ENCODE measurements around the gene UNC13D.

Gene UNC13D

DNA sequence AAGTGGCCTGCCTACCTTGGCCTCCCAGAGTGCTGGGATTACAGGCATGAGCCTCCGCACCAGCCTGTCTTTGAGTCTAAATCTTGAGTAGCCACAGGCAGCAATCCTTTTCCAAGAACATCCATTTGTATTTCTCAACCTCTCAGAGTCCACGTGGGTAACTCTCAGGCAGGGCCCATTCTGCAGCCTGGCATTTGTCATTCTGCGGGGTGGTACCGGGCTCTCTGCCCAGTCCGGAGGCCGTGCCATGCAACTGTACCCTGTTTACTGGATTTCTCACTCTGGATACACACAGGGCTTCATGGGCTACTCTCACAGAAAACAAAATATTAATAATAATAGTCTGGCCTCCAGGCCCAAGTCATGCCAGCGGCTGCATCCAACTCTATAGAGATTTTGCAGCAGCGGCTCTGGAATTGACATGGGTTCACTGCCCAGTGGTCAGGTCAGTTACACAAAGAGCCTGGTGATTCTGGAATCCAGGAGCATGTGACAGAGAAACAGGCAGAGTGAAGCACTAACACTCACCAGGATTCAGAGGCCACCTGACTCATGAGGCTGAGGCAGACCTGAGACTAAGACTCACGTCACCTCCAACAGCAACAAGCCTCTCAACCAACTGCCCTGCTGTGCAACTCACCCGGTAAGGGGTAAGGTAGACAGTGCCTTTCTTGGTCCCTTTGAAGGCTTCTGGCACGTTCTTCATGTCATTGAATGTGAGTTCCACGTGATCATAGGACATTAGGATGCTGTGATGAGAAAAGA is 6.9 kb upstream of the UNC13D start:
- Histone ChIP-seq H3K4me3 (ENCODE audit: low read depth, low read length) (no peak overlapping the region), H3K4me1 (ENCODE audit: control insufficient read depth, insufficient read depth, low read length) (peaks cover 8% of the 10 kb centered on the region), H3K9me3 (ENCODE audit: control insufficient read depth, insufficient read depth, low read depth, low read length) (no peaks in the 10 kb centered on the region), H3K36me3 (ENCODE audit: control insufficient read depth in 2 of 2, insufficient read depth in 1 of 2, low read length in 2 of 2) (peaks cover 7 to 55% of the 10 kb centered on the region in 2 experiments), H3K27ac (ENCODE audit: extremely low read depth, low read depth, low read length) (no peak overlapping the region)
- TF ChIP-seq ZNF341 (tag by site-specific recombination; IDR thresholded peaks at IDR 0.05; ENCODE audit: low read depth) = no peak
- TF ChIP-seq, protein P1, sequence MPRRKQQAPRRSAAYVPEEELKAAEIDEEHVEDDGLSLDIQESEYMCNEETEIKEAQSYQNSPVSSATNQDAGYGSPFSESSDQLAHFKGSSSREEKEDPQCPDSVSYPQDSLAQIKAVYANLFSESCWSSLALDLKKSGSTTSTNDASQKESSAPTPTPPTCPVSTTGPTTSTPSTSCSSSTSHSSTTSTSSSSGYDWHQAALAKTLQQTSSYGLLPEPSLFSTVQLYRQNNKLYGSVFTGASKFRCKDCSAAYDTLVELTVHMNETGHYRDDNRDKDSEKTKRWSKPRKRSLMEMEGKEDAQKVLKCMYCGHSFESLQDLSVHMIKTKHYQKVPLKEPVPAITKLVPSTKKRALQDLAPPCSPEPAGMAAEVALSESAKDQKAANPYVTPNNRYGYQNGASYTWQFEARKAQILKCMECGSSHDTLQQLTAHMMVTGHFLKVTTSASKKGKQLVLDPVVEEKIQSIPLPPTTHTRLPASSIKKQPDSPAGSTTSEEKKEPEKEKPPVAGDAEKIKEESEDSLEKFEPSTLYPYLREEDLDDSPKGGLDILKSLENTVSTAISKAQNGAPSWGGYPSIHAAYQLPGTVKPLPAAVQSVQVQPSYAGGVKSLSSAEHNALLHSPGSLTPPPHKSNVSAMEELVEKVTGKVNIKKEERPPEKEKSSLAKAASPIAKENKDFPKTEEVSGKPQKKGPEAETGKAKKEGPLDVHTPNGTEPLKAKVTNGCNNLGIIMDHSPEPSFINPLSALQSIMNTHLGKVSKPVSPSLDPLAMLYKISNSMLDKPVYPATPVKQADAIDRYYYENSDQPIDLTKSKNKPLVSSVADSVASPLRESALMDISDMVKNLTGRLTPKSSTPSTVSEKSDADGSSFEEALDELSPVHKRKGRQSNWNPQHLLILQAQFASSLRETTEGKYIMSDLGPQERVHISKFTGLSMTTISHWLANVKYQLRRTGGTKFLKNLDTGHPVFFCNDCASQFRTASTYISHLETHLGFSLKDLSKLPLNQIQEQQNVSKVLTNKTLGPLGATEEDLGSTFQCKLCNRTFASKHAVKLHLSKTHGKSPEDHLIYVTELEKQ (tag by site-specific recombination; IDR thresholded peaks at IDR 0.05; ENCODE audit: borderline replicate concordance) = no peak
- TF ChIP-seq ZNF37A (tag by site-specific recombination; IDR thresholded peaks at IDR 0.05) = no peak
- TF ChIP-seq, protein P2, sequence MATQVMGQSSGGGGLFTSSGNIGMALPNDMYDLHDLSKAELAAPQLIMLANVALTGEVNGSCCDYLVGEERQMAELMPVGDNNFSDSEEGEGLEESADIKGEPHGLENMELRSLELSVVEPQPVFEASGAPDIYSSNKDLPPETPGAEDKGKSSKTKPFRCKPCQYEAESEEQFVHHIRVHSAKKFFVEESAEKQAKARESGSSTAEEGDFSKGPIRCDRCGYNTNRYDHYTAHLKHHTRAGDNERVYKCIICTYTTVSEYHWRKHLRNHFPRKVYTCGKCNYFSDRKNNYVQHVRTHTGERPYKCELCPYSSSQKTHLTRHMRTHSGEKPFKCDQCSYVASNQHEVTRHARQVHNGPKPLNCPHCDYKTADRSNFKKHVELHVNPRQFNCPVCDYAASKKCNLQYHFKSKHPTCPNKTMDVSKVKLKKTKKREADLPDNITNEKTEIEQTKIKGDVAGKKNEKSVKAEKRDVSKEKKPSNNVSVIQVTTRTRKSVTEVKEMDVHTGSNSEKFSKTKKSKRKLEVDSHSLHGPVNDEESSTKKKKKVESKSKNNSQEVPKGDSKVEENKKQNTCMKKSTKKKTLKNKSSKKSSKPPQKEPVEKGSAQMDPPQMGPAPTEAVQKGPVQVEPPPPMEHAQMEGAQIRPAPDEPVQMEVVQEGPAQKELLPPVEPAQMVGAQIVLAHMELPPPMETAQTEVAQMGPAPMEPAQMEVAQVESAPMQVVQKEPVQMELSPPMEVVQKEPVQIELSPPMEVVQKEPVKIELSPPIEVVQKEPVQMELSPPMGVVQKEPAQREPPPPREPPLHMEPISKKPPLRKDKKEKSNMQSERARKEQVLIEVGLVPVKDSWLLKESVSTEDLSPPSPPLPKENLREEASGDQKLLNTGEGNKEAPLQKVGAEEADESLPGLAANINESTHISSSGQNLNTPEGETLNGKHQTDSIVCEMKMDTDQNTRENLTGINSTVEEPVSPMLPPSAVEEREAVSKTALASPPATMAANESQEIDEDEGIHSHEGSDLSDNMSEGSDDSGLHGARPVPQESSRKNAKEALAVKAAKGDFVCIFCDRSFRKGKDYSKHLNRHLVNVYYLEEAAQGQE (tag by site-specific recombination; IDR thresholded peaks at IDR 0.05) = no peak
- no peak for TF ChIP-seq GLIS1 (tag by site-specific recombination; IDR thresholded peaks at IDR 0.05)
- ChIA-PET POLR2A (no interaction called here), CTCF (interaction anchor here (2.5 to 3.8 kb wide), 2 partner anchors 10 to 21 kb away, joined by 10 to 12 read pairs; no protein-coding TSS in a partner anchor)

DNA sequence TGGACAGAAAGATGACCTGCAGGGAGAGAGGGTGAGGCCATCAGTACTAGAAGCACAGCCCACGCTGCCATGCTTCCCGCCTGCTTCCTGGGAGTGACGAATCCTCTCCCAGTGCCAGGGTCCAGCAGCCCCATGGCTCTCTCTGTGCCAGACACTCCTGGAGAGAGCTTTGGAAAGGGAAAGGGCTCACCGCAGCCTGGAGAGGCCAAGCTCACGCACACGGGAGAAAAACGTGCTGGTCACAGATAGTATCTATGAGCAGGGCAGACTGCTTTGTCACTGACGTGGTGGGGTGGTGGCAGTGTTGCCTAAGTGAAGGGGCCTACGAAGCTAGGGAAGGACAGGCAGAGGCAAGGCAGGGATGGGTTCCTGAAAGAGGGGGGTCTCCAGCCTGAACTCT is 5.5 kb upstream of the UNC13D start:
- no peak for TF ChIP-seq ZNF221 (tag by site-specific recombination; IDR thresholded peaks at IDR 0.05; ENCODE audit: borderline replicate concordance)
- TF ChIP-seq ZNF133 (tag by site-specific recombination; IDR thresholded peaks at IDR 0.05) = no peak
- no peak for TF ChIP-seq ZNF274 (IDR thresholded peaks at IDR 0.05; ENCODE audit: low read length)
- no peak for TF ChIP-seq ZNF274 (tag by site-specific recombination; IDR thresholded peaks at IDR 0.05; ENCODE audit: borderline replicate concordance)
- no peak for TF ChIP-seq SP7 (tag by site-specific recombination; IDR thresholded peaks at IDR 0.05)
- TF ChIP-seq, protein P3, sequence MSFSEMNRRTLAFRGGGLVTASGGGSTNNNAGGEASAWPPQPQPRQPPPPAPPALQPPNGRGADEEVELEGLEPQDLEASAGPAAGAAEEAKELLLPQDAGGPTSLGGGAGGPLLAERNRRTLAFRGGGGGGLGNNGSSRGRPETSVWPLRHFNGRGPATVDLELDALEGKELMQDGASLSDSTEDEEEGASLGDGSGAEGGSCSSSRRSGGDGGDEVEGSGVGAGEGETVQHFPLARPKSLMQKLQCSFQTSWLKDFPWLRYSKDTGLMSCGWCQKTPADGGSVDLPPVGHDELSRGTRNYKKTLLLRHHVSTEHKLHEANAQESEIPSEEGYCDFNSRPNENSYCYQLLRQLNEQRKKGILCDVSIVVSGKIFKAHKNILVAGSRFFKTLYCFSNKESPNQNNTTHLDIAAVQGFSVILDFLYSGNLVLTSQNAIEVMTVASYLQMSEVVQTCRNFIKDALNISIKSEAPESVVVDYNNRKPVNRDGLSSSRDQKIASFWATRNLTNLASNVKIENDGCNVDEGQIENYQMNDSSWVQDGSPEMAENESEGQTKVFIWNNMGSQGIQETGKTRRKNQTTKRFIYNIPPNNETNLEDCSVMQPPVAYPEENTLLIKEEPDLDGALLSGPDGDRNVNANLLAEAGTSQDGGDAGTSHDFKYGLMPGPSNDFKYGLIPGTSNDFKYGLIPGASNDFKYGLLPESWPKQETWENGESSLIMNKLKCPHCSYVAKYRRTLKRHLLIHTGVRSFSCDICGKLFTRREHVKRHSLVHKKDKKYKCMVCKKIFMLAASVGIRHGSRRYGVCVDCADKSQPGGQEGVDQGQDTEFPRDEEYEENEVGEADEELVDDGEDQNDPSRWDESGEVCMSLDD (tag by site-specific recombination; IDR thresholded peaks at IDR 0.05) = no peak
- TF ChIP-seq KLF1 (tag by site-specific recombination; IDR thresholded peaks at IDR 0.05) = no peak
- TF ChIP-seq, protein P4, sequence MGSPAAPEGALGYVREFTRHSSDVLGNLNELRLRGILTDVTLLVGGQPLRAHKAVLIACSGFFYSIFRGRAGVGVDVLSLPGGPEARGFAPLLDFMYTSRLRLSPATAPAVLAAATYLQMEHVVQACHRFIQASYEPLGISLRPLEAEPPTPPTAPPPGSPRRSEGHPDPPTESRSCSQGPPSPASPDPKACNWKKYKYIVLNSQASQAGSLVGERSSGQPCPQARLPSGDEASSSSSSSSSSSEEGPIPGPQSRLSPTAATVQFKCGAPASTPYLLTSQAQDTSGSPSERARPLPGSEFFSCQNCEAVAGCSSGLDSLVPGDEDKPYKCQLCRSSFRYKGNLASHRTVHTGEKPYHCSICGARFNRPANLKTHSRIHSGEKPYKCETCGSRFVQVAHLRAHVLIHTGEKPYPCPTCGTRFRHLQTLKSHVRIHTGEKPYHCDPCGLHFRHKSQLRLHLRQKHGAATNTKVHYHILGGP (tag by site-specific recombination; IDR thresholded peaks at IDR 0.05) = no peak
- Histone ChIP-seq H3K36me3 (ENCODE audit: control insufficient read depth in 2 of 2, insufficient read depth in 1 of 2, low read length in 2 of 2) (peaks cover 7 to 58% of the 10 kb centered on the region in 2 experiments), H3K27ac (ENCODE audit: extremely low read depth, low read depth, low read length) (no peak overlapping the region), H3K9me3 (ENCODE audit: control insufficient read depth, insufficient read depth, low read depth, low read length) (no peaks in the 10 kb centered on the region), H3K4me3 (ENCODE audit: low read depth, low read length) (no peak overlapping the region), H3K4me1 (ENCODE audit: control insufficient read depth, insufficient read depth, low read length) (peaks cover 7% of the 10 kb centered on the region)
- CTCF ChIA-PET = interaction anchor here (0.6 to 5.5 kb wide), 4 partner anchors 11 to 50 kb away, joined by 3 to 40 read pairs (median 17); no protein-coding TSS in a partner anchor
- POLR2A ChIA-PET = interaction anchor here (0.6 to 1.0 kb wide), 2 partner anchors 70 to 138 kb away, joined by 4 to 8 read pairs; a partner anchor contains a TSS

All from HEK293 (cell line).